NCI-H1694 (cell line): Measurements from ENCODE around the gene C2orf78.
"Not testable (repeated sequence)": the region's sequence is repeated elsewhere in the genome, so short reads cannot be mapped to it uniquely, and the experiment has no call there.

ENCODE experiments used
- DNase-seq: peaks from one replicate; lab custom pipeline; 2025; lab: John Stamatoyannopoulos, UW

C2orf78 gene

DNA sequence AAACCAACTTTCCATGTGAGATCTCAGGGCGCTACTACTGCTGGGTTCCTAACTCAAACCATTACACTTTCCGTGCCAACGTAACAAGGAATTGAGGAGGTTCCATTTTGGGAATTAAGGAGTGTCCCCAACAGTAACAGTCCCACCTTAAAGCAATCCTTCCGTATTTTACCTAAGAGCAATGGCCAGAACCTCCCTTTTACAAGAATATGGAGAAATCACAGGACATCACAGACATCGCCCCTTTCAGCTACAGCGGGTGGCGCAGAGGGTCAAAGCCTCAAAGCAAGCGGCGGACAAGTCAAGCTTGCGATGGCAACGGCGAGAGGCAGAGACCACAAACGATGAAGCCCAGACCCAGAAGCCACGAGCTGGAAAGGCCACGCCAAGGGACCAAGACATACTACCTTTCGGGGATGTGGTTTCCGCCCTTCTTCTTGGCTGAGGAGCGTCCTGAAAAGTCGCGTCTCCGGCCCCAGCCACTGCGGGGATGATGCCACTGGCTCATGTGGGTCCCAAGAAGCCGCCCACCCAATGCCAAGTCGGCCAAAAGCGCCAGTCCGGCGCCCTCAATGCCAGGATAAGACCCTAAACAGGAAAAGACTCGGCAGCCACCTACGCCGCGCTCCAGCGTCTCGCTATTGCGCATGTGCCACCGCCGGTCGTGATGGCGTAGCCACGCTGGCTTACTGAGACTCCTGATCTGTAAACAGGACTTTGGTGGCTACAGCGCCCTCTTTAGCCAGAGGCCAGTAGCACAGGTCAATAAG, 4.3 kb upstream of the C2orf78 start, which contains the start of gene DUSP11:
TSS of gene DUSP11 (minus strand) at position 637 of the 770 bp plus-strand sequence. CDS start at position 508, 129 bp downstream.
- DNase-seq, result peak; percentile 97

DNA sequence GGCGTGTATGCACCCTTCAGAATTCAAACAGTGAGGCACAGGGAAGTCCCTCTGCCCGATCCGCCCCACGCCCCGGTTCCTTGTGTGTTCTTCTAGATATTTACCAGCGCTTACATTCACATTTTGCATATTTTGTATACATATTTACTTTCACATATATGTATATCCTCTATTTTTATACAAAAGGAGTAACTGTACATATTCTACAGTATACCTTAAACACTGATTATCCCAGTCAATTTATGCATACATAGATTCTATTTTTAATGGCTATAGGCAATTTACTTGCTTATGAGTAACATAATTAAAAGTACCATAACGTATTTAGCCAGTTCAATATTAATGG, 3.8 kb upstream of the C2orf78 start:
- no peak for DNase-seq

DNA sequence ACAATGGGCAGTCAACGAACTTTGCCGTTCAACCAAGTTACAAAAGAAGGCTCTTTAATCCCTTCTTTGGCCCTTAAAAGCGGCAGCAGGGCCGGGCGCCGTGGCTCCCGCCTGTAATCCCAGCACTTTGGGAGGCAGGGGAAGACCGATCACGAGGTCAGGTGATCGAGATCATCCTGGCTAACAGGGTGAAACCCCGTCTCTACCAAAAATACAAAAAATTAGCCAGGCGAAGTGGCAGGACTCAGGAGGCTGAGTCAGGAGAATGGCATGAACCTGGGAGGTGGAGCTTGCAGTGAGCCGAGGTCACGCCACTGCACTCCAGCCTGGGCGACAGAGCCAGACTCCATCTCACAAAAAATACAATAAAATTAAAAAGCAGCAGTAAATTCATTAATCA, 581 bp upstream of the C2orf78 start:
- DNase-seq, result not testable (repeated sequence)

DNA sequence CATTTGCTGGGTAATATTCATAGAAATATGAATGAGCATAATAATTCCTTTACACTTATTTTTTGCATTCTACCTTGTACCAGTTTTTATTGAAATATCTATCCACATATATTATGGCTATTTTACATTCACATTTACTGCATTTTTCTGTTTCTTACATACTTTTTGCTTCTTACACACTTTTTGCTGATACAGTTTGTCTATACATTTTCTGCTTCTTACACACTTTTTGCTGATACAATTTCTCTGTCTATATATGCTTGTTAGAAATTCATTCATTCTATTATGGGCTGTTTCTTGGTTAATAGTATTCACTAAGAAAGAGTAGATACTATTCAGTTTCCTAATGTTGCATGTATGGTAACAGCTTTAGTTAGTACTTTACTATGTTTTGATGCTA, 27.9 kb downstream of the C2orf78 start:
- DNase-seq, result no peak

DNA sequence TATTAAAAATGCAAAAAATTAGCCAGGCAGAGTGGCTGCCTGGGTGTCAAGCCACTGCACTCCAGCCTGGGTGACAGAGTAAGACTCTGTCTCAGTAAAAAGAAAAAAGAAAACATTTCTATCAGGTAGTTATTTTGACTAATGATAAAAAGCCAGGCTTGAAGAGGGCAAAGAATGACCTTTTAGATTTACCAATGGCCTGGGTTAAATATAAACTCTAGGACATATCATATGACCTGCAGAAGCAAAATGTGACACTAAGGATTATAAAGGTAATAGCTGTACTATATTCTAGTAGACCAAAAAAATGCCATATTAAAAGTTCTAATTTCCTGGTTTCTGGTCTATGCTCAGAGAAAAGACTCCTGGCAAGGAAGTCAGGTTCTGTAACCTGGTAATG, 28.7 kb downstream of the C2orf78 start:
- no peak for DNase-seq

DNA sequence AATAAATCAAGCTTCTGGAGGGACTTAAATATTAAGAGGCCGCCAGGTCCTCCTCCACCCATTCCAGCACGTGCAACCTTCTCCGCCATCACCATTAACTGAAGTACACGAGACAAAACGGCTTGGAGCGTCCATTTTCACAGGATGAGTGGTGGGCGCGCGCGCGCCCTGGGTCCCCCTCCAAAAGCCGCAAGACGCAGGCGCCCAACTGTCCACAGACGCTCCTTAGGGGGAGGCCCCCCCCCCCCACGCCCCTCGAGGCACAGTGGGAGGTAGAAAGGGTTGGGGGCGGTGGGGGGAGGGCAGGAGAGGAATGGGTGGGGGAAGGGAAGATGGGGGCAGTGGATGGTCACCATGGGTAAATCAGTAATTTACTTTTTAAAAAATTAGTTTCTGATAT, 34.3 kb downstream of the C2orf78 start:
- DNase-seq, result no peak

DNA sequence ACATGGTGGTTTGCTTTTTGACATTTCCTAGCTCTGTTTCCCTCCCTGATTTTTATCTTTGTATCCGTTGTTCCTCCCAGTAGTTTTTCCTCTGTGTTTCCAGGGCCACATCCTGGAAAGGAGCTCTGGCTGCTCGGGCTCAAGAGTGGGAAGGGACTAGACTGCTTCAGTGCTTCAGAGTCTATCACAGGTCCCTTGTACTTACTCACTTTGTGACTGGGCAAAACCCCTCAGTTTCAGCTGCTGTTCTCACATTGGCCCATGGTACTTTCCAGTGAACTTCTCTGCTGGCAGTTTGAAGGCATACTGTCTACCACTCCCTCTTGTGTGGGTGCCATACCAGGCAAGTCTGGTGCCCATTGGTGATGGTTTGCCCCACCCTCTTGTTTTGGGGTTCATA, 37.2 kb downstream of the C2orf78 start:
- DNase-seq, result no peak

DNA sequence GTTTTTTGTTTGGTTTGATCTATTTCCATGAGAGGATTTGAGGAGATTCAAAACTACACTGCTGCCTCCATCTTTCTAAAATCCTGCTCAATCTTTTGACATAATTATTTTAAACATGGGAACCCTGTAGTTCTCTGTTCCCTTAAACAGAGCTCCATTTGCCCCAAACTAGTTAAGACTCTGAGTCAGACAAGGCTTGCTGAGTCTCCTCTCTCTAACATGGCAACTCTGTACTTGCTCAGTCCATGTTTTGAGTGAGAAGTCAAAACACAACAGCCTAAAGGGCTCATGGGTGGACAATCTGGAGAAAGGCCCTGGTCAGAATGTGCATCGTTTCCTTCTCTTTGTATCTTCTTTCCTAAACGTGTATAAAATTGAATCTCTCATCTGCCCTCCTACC, 37.7 kb downstream of the C2orf78 start:
- DNase-seq, result no peak

DNA sequence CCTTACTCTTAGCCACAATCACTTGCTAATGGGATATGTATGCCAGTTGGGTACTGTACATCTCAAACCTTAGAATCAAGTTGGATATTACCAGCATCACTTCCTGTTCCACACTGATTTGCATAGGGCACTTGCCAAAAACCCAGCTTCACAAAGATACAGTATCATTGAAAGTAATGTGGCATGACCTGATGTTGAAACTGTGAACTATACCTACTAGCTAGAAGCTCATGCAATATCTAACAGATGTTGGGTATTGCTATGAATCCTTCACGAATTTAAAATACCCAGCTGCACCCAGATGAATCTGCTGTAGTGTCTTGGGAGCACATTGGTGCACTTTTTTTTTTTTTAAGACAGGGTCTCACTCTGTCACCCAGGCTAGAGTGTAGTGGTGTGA, 38.3 kb downstream of the C2orf78 start:
- no peak for DNase-seq

DNA sequence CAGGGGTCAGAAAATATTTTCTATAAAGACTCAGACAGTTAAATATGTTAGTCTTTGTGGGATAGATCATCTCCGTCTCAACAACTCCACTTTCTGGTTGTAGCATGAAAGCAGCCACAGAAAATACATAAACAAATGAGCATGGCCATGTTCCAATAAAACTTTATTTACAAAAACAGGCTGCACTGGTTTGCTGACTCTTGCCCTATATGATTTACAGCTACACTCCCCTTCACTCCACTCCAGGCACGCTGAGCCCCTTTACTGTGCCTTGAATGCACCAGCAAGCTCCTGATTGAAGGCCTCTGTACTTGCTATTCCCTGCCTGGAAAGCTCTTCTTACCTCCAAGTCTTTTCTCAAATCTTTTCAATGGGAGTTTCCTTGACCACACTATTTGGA, 39.0 kb downstream of the C2orf78 start:
- no peak for DNase-seq

DNA sequence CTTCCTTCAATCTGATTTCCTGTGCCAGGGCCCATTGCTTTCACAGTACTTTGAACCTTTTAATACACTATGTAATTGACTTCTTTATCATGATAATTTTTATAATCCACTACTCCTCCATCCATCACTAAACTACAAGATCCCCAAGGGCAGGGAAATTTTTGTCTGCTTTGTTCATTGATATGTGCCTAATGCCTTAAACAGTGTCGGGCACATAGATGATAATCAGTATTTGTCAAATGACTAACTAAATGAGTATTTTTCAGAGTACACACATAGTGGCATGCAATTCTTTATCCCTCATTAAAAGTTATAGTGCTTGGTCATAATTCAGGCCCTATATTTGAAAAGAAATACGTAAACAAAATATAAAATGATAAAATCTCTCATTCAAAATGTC, 39.4 kb downstream of the C2orf78 start:
- no peak for DNase-seq

DNA sequence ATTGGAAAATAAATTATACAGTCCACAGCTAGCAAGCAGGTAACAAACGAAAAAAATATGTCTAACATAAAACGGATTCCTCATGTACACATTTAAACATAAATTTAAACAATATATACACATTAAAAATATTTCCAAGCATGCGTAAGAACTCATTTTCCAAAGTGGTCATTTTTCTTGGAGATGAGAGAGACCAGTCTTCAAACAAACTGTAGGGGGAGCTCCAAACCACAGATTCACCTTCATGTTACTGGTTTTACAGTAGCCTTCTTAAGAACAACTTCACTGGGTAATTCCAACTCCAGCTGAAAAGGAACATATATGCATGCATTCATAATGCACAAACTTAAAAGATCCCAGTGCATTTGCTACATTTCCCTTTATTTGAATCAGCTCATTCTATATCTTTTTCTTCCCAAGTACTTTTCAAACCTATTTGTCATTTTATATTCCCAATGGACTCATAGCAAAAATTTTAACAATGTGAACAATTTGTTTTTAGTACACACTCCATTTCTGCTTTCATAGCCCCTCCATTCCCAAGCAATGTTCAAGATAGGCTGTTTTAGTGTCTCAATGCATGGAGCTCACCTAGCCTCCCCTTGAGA, 40.0 kb downstream of the C2orf78 start:
- DNase-seq, result peak; percentile 76

DNA sequence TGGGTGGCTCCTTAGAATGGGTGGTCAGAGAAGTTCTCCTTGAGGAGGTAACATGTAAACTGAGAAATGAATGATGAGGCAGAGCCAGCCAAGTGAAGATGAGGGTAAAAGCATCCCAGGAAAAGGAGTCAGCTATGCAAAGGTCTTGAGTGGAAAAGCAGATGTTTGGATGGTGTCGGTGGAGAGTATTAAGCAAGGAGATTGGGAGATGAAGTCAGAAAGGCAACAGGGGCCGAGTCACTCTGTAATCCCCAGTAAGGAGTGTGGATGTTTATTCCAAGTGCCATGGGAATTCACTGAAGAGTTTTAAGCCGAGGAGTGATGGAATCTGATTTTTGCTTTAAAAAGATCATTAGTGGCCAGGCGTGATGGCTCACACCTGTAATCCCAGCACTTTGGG, 41.4 kb downstream of the C2orf78 start:
- no peak for DNase-seq

DNA sequence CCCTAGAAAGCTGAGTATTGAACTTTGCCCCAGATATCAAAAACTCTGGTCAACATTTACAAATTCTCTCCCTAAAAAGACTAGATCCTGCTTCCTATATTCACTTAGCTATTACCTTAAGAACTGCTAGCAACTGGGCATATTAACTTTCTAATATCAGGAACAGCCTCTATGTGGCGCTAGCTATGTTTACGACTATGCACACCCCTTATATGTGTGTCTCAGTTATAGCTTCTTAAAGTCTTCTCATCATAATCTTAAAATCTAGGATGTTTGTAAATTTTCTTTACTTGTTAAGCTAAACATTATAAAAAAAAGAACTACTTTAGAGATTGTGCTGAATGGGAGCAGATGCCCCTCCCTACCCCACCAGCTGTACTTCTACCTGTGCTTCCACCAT, 43.0 kb downstream of the C2orf78 start:
- DNase-seq, result peak; percentile 60

DNA sequence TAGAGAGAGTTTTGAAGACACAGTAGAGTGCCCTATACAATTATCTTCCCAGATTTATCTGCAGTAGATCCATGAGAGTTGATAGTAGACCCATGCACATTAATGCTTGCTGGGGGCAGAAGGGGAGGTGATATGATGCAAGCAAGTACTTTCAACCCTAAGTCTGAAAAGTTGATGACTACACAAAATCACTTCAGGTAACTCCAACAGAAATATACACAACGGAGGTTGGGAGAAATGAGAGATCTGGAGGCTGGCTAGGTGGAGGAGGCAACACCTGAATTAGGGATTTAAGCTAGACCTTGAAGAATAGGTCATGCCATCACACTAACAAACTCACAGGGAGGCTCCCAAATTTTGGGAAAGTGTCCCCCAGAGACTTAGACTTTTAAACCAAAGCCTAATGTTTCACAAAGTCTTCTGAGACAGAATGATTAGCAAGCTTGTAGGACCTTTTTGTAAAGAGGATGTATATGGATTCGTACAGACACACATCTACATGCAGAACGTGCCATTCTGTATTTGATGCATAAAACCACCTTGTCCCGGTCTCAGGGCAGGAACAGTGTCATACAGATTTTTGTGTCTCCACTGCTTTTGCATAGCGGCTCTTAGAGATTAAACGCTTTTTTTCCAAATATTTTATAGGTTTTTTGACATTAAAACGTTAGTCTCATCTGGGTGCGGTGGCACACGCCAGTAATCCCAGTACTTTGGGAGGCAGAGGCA, 43.8 kb downstream of the C2orf78 start:
- no peak for DNase-seq

DNA sequence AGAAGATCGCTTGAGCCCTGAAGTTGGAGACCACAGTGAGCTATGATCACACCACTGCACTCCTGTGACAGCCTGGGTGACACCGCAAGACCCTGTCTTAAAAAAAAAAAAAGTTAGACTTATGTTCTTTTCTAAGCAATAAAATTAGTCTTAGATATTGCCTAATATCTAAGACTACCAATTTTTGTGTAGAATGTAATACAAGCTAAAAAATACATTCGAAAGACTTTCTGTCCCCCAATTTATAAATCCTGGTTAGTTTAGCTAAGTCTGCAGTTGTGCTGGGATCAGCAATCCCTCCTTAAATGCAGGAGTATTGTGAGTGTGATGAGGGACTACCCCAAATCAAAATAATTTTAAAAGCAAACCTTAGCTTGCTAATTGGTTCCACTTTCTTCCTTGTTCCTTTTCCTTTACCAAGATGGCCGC, 44.4 kb downstream of the C2orf78 start:
- DNase-seq, result no peak

DNA sequence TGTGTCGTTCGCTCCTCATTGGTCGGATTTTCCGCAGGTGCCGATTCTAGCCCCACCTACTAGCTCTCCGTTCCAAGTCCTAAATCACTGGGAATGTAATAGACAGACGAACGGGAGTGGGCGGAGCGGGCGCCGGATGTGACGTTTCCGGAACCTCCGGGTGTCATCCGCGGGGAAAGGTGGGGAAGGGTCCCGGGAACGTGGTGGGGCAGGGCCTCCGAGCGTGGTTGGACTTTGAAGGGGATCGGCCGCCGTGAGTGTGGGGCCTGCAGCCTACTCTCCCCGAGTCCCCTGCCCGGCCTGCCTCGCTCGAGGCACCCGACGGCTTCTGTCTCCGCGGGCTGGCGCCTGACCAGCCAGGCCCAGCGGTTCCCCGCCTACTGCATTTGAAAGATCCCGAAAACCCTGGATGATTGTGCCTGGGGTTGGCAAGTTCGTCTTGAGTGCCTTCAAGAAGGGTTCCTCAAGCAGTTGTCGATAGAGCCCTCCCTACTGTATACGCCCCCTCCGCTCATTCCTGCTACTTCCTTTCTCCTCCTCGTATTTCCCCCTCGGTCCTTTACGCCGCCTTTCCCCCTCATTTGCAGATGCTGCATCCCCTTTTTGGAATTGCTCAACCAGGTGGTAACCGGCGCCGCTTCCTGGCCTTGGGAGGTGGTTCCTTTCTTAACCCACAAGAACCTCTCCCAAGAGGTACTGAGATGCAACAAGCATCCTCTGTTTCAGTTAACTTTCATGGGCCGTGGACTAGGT, 45.0 kb downstream of the C2orf78 start, which contains the start of gene STAMBP:
TSS of gene STAMBP (plus strand) at position 144 of the 753 bp plus-strand sequence. CDS start 1,896 bp downstream, outside the sequence.
- peak; percentile 98 for DNase-seq

DNA sequence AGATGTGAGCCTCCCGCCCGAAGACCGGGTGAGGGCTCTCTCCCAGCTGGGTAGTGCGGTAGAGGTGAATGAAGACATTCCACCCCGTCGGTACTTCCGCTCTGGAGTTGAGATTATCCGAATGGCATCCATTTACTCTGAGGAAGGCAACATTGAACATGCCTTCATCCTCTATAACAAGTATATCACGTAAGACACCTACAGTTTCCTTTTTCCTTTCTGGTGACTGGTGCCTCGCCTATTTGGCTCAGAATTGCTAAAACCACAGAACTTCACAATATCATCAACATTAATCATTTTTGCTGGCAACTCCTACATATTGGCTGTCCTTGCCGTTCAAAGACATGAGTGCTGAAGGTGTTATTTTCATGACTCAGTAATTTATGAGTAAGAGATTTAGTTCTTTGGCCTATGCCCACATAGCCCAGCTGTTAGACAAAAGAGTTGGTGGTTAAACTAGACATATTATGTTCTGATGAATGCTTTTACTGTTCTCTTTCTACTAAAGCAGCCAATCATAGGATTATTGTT, 47.0 kb downstream of the C2orf78 start:
- no peak for DNase-seq

DNA sequence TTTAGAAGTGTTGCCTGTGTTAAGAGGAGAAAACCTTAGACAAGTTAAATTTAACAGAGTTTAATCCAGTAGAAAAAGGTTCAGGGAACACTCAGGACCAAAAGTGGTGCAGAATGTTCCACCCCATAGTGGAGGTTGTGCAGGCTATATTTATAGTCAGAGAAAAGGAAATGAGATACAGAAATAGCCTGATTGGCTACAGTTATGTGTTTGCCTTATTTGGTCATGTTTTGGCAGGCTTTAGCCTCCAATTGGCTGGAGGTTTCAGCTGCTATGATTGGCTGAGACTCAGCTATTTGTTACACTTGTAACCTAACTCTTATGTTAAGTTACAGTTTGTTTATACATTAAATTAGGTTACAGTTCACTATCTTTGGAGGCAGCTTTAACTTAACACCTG, 48.9 kb downstream of the C2orf78 start:
- DNase-seq, result peak; percentile 1

DNA sequence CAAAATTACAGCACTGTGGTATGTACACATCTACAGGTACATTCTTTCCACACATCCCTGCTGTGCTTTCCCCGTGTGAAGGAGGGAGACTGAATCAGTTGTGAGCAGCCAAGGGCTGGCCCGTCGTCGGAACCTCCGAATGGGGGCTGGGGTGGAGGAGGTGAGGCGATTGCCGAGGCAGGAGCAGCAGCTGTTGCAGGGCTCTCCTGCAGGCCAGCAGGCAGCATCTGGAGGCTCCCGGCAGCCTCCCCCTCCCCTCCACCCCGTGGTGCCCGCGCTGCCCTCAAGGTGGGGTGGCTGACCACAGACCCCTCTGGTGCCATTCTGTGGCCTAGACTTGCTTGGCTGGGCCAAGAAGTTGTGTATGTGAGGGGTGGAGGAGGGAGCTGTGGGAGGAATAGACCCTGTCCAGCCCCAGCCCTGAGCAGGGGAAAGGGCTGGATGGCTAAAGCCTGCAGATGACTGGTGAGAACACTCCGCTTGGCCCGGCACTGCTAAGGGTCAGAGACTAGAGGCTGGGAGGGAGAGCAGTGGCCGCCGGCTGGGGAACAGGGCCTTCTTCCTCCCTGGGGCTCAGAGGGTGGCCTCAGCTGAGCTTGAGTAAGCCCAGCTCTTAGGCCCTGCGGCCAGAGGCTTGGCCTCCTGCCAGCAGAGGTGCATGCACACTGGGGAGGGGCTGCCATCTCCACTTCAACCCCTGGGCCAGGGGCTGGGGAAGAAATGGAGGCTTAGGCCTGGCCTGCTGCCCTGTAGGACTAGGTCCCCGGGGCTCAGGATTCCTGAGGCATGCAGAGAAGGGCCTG, 52.4 kb downstream of the C2orf78 start:
- no peak for DNase-seq
